ENCODE results near the gene PXYLP1. TPM values are rescaled to one million over a fixed set of nuclear protein-coding genes. Genes with fewer than 3 reads are reported as not detected.

The PXYLP1 gene
- total and polyA plus RNA-seq, 9 of the 15 experiments (the other 6 are each of a cell fraction or from before 2014, with no cell fraction given): 0.80 to 2.9 (median 1.3) TPM

DNA sequence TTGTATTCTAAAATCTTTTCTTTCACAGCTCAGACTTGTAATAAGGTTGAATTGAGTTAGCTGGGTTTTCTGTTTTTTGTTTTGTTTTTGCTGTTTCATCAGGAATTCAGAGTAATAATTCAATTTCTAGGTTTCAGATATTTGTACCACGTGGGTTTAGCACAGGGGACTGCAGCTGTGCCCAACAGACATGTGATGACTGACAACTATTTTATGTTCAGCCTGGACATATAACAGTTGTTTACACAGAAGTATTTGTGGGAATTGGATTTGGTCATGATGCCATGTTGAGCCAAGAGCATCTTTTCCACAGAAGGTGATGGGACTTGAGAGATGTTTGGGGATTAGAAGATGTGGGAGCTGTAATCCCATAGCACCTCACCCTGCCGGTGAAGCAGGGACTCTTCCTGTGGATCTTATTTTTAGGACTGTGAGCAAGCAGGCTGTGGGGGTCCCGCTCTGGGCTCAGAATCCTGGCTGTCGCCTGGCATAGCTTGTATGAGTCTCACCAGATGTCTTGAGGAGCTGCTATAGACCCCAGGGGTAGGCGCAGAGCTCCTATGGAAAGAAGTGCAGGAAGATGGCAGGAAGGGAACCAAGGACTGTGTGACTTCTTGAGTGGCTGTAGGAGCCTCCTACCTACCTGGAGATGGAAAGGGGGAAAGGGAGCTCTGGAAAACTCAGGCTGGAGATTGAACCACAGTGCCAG lies 23.7 kb downstream of the PXYLP1 start:
- in situ Hi-C loops (cut with MboI) (no loop called here), intact Hi-C loops (cut with micrococcal nuclease) (no loop called here)
- H3K27me3 ChIP-seq (ENCODE audit: control insufficient read depth in 2 of 2, insufficient read depth in 2 of 2, low read length in 2 of 2): peaks cover 11 to 30% of the 10 kb centered on the region in 2 experiments; a peak in 4 of 5 replicates
- no peak overlapping the region for H2AFZ ChIP-seq (ENCODE audit: low read depth, low read length)
- no peak for TF ChIP-seq TCF7L2 (IDR thresholded peaks at IDR 0.05; ENCODE audit: low read depth, low read length)
- TF ChIP-seq RNF2 (IDR thresholded peaks at IDR 0.05): 0 out of 2 replicates have a peak, but pooled peaks have one; percentile 1
- 3% methylated on average over 5 of the region's 5 CpGs for WGBS (ENCODE audit: insufficient coverage, low coverage, missing lambda C conversion rate)
- ATAC-seq (no peak), FAIRE-seq (no peak), DNase-seq (ENCODE audit: extremely low read depth in 1 of 4, low spot score in 3 of 4) (no peak)
- BruUV-seq (replicated peaks): no TSS peak
- H3K4me2 ChIP-seq (ENCODE audit: insufficient read depth, low read length): no peak overlapping the region
- no peak overlapping the region for H3K9ac ChIP-seq (ENCODE audit: insufficient read depth in 1 of 2, low read depth in 2 of 2, low read length in 2 of 2)
- H4K20me1 ChIP-seq (replicated peaks; ENCODE audit: control insufficient read depth, insufficient read depth, low read length): no peaks in the 10 kb centered on the region
- no peaks in the 10 kb centered on the region for H3K4me1 ChIP-seq (replicated peaks in 1 of 2; ENCODE audit: control insufficient read depth in 2 of 2, insufficient read depth in 2 of 2, low read length in 2 of 2)
- H3K27ac ChIP-seq (ENCODE audit: extremely low read depth, low read depth, low read length): no peak overlapping the region
- H3K9me3 ChIP-seq (replicated peaks; ENCODE audit: control insufficient read depth, insufficient read depth, low read depth, low read length): no peaks in the 10 kb centered on the region
- H3K4me3 ChIP-seq: no peak overlapping the region
- ChIA-PET POLR2A (interaction anchor here (0.7 to 1.0 kb wide), 4 partner anchors 21 to 306 kb away, joined by 3 to 7 read pairs (median 4); partner anchors contain the start of gene PXYLP1), CTCF (ENCODE audit: low intra/inter-chr PET ratio) (interaction anchor here (0.6 to 1.5 kb wide), 4 partner anchors 18 to 243 kb away, joined by 3 to 4 read pairs (median 4); partner anchors contain the start of gene PXYLP1)
- no peaks in the 10 kb centered on the region for H3K36me3 ChIP-seq (ENCODE audit: control insufficient read depth, insufficient read depth, low read length)
- H3K79me2 ChIP-seq (ENCODE audit: control insufficient read depth, insufficient read depth, low read length): no peaks in the 10 kb centered on the region
- no peaks in the 10 kb centered on the region for H3K9me1 ChIP-seq (ENCODE audit: control insufficient read depth, insufficient read depth, low read length)

GRCh38 chr3:141255846-141256261 lies 24.2 kb downstream of the PXYLP1 start:
- peak; percentile 99 for ATAC-seq
- H3K4me2 ChIP-seq (ENCODE audit: insufficient read depth, low read length): no peak overlapping the region; the same call in 1 of the 2 replicates
- no peaks in the 10 kb centered on the region for H3K9me3 ChIP-seq (replicated peaks; ENCODE audit: control insufficient read depth, insufficient read depth, low read depth, low read length)
- FAIRE-seq: peak; percentile 90
- H2AFZ ChIP-seq (ENCODE audit: low read depth, low read length): 0 out of 2 replicates have a peak overlapping the region, but pooled peaks have one; percentile 30
- H3K36me3 ChIP-seq (ENCODE audit: control insufficient read depth, insufficient read depth, low read length): no peaks in the 10 kb centered on the region
- BruUV-seq (replicated peaks): no TSS peak
- WGBS (ENCODE audit: insufficient coverage, low coverage, missing lambda C conversion rate): 0% methylated on average over 6 of the region's 6 CpGs
- no peak overlapping the region for H3K4me3 ChIP-seq
- H3K4me1 ChIP-seq (replicated peaks in 1 of 2; ENCODE audit: control insufficient read depth in 2 of 2, insufficient read depth in 2 of 2, low read length in 2 of 2): no peaks in the 10 kb centered on the region
- H3K27ac ChIP-seq (ENCODE audit: extremely low read depth, low read depth, low read length): no peak overlapping the region
- no peaks in the 10 kb centered on the region for H4K20me1 ChIP-seq (replicated peaks; ENCODE audit: control insufficient read depth, insufficient read depth, low read length)
- ChIA-PET POLR2A (interaction anchor here (0.7 to 0.8 kb wide), 3 partner anchors 22 to 305 kb away, joined by 3 to 5 read pairs (median 3); no protein-coding TSS in a partner anchor), CTCF (ENCODE audit: low intra/inter-chr PET ratio) (interaction anchor here (0.6 to 1.5 kb wide), 5 partner anchors 18 to 244 kb away, joined by 3 to 4 read pairs (median 3); partner anchors contain the start of gene PXYLP1)
- intact Hi-C loops (cut with micrococcal nuclease) (loop anchor here (1.0 kb wide), 1 partner anchor 21 kb away; no protein-coding TSS in a partner anchor), in situ Hi-C loops (cut with MboI) (no loop called here)
- H3K79me2 ChIP-seq (ENCODE audit: control insufficient read depth, insufficient read depth, low read length): no peaks in the 10 kb centered on the region
- no peaks in the 10 kb centered on the region for H3K9me1 ChIP-seq (ENCODE audit: control insufficient read depth, insufficient read depth, low read length)
- H3K9ac ChIP-seq (ENCODE audit: insufficient read depth in 1 of 2, low read depth in 2 of 2, low read length in 2 of 2): no peak overlapping the region
- peaks cover 14 to 32% of the 10 kb centered on the region in 2 experiments; a peak in 4 of 5 replicates for H3K27me3 ChIP-seq (ENCODE audit: control insufficient read depth in 2 of 2, insufficient read depth in 2 of 2, low read length in 2 of 2)
- peak; percentile 64 to 74 (median 72) for DNase-seq (ENCODE audit: extremely low read depth in 1 of 4, low spot score in 3 of 4)
- TF ChIP-seq MAZ (CRISPR knock-in tag; conservative IDR thresholded peaks at IDR 0.05 in 1 of 2, IDR thresholded peaks at IDR 0.05 in 1 of 2) (peak in 1 of 2 experiments; percentile 47; a peak in 2 of 4 replicates), RB1 (IDR thresholded peaks at IDR 0.05; ENCODE audit: low read depth) (0 out of 2 replicates have a peak, but pooled peaks have one; percentile 21), ZKSCAN1 (IDR thresholded peaks at IDR 0.05; ENCODE audit: low read depth, low read length) (no peak), L3MBTL2 (IDR thresholded peaks at IDR 0.05) (0 out of 2 replicates have a peak, but pooled peaks have one; percentile 27), JUND (IDR thresholded peaks at IDR 0.05; ENCODE audit: borderline replicate concordance, low read depth, low read length) (0 out of 2 replicates have a peak, but pooled peaks have one; percentile 16), JUND (tag; IDR thresholded peaks at IDR 0.05; ENCODE audit: borderline replicate concordance, low read depth, low read length) (no peak; the same call in 2 of the 3 replicates), ZNF609 (CRISPR knock-in tag; IDR thresholded peaks at IDR 0.05; ENCODE audit: borderline replicate concordance) (no peak)

Measured in K562 (cell line).